ENCODE results near the gene IRS2. TPM values are rescaled to one million over a fixed set of nuclear protein-coding genes. Genes with fewer than 3 reads are reported as not detected.

IRS2 gene
- total RNA-seq, 1 experiment from 2014 or later = 5.9 TPM

GRCh38 chr13:109748677-109749076, 37.7 kb downstream of the IRS2 start:
- CTCF ChIA-PET = no interaction called here
- in situ Hi-C loops (cut with HindIII; ENCODE audit: low pct_unique_long_range_greater_than_20kb, low sequenced_read_pairs) = no loop called here
- DNase-seq (ENCODE audit: low read depth, low spot score) = no peak
- ATAC-seq = no peak
- intact Hi-C loops (cut with micrococcal nuclease; ENCODE audit: unreplicated experiment) = no loop called here
- H3K4me3 ChIP-seq (ENCODE audit: low read depth in 2 of 2, low read length in 2 of 2) = no peak overlapping the region
- no TSS peak for BruUV-seq (replicated peaks)
- no peak for TF ChIP-seq TCF7L2 (IDR thresholded peaks at IDR 0.05; ENCODE audit: low read depth, low read length)
- no peak for TF ChIP-seq SIN3A (IDR thresholded peaks at IDR 0.05; ENCODE audit: borderline replicate concordance, insufficient read depth, low read depth, low read length)
- TF ChIP-seq POLR2AphosphoS5 (IDR thresholded peaks at IDR 0.05; ENCODE audit: low read depth, low read length) = no peak
- no peaks in the 10 kb centered on the region for H3K27me3 ChIP-seq (ENCODE audit: control insufficient read depth, insufficient read depth, low read length)
- H3K27ac ChIP-seq (ENCODE audit: low read length) = no peak overlapping the region
- peaks cover 5% of the 10 kb centered on the region for H3K4me1 ChIP-seq (ENCODE audit: control insufficient read depth, insufficient read depth, low read length)
- POLR2A ChIA-PET = no interaction called here
- H3K9me3 ChIP-seq (ENCODE audit: control insufficient read depth, insufficient read depth, low read depth, low read length) = no peaks in the 10 kb centered on the region
- H3K36me3 ChIP-seq (ENCODE audit: control insufficient read depth, insufficient read depth, low read length) = no peaks in the 10 kb centered on the region

- no peak overlapping the region for H3K27ac ChIP-seq (ENCODE audit: low read length)
- intact Hi-C loops (cut with micrococcal nuclease; ENCODE audit: unreplicated experiment) = no loop called here
- POLR2A ChIA-PET = no interaction called here
Observed at GRCh38 chr13:109747524-109747923, 38.9 kb downstream of the IRS2 start.

More at GRCh38 chr13:109747524-109747923, 38.9 kb downstream of the IRS2 start:
- CTCF ChIA-PET = no interaction called here
- DNase-seq (ENCODE audit: low read depth, low spot score) (no peak), ATAC-seq (no peak)
- Histone ChIP-seq H3K9me3 (ENCODE audit: control insufficient read depth, insufficient read depth, low read depth, low read length) (no peaks in the 10 kb centered on the region), H3K4me3 (ENCODE audit: low read depth in 2 of 2, low read length in 2 of 2) (no peak overlapping the region), H3K4me1 (ENCODE audit: control insufficient read depth, insufficient read depth, low read length) (peaks cover 5% of the 10 kb centered on the region), H3K27me3 (ENCODE audit: control insufficient read depth, insufficient read depth, low read length) (no peaks in the 10 kb centered on the region), H3K36me3 (ENCODE audit: control insufficient read depth, insufficient read depth, low read length) (no peaks in the 10 kb centered on the region)
- in situ Hi-C loops (cut with HindIII; ENCODE audit: low pct_unique_long_range_greater_than_20kb, low sequenced_read_pairs) = no loop called here
- BruUV-seq (replicated peaks) = no TSS peak
- TF ChIP-seq CTCF (IDR thresholded peaks at IDR 0.05) (no peak), TCF7L2 (IDR thresholded peaks at IDR 0.05; ENCODE audit: low read depth, low read length) (no peak), POLR2AphosphoS5 (IDR thresholded peaks at IDR 0.05; ENCODE audit: low read depth, low read length) (no peak), SIN3A (IDR thresholded peaks at IDR 0.05; ENCODE audit: borderline replicate concordance, insufficient read depth, low read depth, low read length) (no peak)
- TF ChIP-seq, protein P1, sequence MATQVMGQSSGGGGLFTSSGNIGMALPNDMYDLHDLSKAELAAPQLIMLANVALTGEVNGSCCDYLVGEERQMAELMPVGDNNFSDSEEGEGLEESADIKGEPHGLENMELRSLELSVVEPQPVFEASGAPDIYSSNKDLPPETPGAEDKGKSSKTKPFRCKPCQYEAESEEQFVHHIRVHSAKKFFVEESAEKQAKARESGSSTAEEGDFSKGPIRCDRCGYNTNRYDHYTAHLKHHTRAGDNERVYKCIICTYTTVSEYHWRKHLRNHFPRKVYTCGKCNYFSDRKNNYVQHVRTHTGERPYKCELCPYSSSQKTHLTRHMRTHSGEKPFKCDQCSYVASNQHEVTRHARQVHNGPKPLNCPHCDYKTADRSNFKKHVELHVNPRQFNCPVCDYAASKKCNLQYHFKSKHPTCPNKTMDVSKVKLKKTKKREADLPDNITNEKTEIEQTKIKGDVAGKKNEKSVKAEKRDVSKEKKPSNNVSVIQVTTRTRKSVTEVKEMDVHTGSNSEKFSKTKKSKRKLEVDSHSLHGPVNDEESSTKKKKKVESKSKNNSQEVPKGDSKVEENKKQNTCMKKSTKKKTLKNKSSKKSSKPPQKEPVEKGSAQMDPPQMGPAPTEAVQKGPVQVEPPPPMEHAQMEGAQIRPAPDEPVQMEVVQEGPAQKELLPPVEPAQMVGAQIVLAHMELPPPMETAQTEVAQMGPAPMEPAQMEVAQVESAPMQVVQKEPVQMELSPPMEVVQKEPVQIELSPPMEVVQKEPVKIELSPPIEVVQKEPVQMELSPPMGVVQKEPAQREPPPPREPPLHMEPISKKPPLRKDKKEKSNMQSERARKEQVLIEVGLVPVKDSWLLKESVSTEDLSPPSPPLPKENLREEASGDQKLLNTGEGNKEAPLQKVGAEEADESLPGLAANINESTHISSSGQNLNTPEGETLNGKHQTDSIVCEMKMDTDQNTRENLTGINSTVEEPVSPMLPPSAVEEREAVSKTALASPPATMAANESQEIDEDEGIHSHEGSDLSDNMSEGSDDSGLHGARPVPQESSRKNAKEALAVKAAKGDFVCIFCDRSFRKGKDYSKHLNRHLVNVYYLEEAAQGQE (IDR thresholded peaks at IDR 0.05; ENCODE audit: insufficient read depth in 1 of 2, low read depth in 2 of 2, low read length in 1 of 2) = no peak
